Bone marrow (tissue), 2 donors: ENCODE measurements around the gene TMEM91.
"Not testable (repeated sequence)": the region's sequence is repeated elsewhere in the genome, so short reads cannot be mapped to it uniquely, and the experiment has no call there.

Source experiments
- DNase-seq, 2 donors: peaks; one replicate each; lab custom pipeline; 2025; lab: John Stamatoyannopoulos, UW

The TMEM91 gene

DNA sequence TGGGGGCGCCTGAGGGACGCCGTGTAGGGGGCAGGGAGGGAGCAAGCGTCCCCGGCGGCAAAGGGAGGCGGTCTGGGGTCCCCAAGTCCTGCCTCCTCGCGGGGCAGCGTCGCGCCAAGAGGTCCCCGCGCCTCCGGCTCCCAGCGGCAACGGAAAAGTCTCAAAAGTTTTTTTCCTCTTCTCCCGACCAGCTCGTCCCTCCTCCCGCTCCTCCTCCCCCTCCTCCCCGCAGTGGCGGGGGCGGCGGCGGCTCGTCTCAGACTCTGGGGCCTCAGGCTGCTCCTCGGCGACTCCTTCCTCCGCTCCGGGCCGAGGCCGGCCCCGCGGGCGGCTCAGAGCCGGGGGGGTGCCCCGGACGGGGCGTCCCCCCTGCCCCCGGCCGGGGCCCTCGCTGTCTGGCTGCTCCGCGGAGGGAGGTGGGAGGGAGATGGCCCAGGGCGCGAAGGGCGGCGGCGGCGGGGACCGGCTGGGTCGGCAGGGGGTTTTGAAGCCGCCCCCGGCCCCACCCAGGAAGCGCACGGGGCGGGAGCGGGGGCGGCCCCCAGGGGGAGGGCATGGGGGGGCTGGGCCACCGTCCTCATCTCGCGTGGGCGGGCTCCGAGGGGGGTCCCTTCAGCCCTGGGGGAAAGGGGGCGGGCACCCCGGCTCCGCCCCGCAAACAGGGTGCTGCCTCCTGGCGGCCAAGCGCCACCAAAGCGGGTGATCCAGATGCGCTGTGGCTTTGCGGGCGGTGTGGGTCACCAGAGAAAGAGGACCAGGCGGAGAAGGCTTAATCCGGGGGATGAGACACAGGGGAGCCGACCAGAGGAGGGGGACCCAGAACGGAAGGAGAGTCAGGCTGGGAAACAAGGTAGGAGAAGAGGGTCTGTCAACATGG is 22.6 kb upstream of the TMEM91 start, which contains the start of gene TGFB1:
TSS of gene TGFB1 (minus strand) at position 457 of the 877 bp plus-strand sequence. CDS start 878 bp downstream, outside the sequence.
- DNase-seq = peak; percentile 72 to 86

DNA sequence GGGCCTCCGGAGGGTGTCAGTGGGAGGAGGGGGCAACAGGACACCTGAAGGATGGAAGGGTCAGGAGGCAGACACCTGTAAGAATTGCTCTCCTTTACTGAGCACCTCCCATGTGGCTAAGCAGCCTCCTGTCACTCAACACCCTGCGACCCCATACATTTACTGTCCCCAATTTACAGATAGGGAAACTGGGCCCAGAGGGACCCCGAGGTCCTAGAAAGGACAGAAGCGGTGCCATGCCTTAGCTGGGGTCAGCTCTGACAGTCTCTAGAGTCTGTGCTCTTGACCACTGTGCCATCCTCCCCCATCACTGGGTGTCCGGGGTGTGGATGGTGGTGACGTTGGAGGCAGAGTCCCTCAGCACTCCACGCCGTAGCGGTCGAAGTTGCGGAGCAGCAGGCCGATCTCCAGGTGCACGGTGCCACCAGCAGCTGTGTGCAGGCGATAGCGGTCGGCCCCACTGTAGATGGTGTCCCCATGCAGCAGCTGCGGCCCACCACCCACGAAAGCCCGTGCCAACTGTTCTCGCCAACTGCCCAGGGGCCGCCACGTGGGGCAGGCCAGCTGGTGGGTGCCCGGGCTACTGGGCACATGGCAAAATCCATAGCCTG is 21.9 kb upstream of the TMEM91 start:
- no peak for DNase-seq

DNA sequence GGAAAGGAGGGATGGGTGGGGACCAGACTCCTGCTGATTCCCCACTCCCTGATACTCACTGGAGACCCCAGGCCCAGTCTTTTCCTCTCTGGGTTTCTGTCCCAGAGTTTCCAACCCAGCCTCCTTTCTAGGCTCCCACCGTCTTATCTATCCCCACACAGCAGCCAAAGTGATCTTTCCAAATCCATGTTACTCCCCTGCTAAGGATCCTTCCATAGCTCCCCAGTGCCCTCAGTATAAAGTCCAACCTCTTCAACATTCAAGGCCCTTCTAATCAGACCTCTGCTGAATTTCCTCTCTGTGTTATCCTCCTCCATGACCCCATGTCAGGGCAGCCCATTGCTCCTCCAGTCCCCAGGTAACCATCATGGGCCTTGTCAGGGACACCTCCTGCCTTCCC is 21.3 kb upstream of the TMEM91 start:
- no peak for DNase-seq

DNA sequence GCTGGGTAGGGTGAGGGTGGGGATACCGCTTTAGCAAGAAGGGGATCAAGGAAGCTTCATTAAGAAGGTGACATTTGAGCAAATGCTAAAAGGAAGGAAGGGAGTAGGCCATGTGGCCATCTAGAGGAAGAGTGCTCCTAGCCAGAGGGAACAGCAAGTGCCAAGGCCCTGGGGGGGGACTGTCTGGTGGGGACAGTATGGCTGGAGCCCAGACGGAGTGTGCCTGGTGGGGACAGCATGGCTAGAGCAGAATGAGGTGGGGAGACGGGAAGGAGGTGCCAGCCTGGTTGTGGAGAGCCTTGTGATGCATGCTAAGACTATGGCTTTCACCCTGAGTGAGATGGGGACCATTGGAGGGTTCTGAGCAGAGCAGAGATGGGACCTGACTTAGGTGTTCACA is 20.5 kb upstream of the TMEM91 start:
- DNase-seq = no peak

DNA sequence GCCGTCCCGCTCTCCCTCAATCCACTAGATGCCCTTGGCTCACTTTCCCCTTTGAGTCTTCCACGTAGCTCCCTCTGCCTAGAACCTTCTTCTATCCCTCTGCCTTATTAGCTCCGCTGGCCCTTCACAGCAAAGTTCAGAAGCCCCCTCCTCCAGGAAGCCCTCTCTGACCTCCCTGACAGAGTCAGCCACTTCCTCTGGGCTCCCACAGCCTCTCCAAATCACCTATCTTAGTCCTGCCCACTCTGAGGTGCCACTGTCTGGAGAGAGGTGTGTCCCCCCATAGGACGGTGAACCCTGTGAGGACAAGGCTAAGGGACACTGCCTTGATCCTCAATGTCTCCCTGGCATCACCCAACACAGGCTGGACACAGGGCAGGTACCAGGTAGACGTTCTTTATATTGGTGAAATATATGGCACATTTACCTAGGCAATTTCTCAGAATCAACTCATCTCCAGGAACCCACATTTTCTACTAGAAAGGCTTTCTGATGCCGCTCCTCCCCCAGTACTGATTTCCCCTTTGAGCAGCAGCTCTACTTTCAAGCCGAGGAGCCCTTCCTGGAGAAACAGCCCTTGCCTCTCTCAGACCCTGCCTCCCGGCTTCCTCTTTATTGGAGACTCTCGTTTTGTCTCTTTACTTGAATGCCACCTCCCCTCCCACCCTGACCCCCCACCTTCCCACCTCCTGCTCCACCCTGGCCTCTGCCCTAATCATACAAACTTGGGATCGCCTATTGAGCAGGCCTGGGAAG is 19.2 kb upstream of the TMEM91 start:
- DNase-seq = peak in 1 of 2 donors; percentile 45

DNA sequence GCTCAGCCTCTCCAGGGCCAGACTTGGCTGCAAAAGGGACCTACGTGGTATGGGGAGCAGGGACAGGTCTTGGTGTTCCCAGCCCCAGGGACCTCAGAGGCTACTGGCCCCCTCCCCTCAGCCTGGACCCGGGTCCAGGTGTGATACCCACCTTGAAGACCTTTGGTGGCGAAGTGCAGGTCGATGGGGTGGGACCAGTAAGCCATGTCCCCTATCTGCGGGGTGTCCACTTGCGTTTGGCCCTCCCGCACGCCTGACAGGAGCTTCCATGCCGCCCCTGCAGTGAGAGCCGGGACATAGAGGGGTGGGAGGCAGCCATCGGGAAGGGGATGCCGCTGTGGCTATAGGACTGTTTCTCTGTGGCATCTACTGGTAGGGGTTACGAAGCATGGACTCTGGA is 18.6 kb upstream of the TMEM91 start:
- no peak for DNase-seq

DNA sequence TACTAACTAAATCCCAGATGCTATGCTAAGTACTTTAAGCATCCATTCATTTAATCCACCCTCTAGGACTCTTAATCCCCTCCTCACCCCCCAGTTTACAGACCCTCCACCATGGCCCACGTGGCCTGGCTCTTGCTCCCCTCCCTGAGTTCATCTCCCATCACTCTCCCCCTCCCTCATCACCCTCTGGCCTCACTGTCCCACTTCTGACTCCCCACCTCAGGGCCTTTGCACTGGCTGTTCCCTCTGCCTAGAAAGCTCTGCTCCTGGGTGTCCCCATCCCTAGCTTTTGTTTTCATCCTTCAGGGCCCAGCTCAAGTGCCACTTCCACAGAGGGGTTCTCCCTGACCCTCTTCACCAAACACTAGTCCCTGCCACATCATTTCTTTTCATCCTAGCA is 16.6 kb upstream of the TMEM91 start:
- no peak for DNase-seq

DNA sequence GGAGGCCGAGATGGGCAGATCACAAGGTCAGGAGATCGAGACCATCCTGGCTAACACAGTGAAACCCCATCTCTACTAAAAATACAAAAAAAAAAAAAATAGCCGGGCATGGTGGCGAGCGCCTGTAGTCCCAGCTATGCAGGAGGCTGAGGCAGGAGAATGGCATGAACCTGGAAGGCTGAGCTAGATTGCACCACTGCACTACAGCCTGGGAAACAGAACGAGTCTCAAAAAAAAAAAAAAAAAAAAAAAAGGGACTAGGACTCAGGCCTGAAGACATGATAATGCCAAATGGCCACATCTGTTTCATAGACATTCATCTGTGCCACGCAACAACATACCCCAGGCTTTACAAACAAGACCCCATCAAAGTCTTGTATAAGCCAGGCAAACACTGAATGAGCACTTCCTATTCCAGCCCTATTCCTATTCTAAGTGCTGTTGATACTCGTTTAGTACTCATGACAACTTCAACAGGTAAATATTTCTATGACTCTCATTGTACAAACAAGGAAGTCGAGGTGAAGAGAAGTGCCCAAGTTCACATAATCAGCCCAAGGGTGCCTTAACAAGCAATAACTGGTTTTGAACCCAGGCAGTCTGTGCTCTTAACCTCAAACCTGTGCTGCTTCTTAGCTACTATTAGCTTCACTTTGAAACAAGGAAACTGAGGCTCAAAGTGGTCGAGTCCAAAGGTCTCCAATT is 14.0 kb upstream of the TMEM91 start:
- DNase-seq = no peak

DNA sequence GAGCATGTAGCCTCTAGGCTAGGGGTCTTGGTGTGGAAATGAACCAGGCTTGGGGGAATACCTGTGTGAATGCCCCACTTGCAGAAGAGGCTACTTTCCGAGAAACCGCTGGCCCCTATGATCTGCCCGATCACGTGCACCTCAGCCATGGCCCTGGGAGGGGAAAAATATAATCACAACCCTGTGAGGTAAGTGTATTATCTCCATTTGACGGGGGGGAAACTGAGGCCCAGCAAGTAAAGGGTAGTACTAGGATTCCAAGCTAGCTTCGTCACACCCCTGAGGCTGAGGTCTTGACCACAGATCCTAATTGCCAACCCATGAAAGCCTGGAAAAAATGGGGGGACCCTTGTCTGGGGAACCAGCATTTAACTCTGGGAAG is 13.0 kb upstream of the TMEM91 start:
- DNase-seq = no peak

DNA sequence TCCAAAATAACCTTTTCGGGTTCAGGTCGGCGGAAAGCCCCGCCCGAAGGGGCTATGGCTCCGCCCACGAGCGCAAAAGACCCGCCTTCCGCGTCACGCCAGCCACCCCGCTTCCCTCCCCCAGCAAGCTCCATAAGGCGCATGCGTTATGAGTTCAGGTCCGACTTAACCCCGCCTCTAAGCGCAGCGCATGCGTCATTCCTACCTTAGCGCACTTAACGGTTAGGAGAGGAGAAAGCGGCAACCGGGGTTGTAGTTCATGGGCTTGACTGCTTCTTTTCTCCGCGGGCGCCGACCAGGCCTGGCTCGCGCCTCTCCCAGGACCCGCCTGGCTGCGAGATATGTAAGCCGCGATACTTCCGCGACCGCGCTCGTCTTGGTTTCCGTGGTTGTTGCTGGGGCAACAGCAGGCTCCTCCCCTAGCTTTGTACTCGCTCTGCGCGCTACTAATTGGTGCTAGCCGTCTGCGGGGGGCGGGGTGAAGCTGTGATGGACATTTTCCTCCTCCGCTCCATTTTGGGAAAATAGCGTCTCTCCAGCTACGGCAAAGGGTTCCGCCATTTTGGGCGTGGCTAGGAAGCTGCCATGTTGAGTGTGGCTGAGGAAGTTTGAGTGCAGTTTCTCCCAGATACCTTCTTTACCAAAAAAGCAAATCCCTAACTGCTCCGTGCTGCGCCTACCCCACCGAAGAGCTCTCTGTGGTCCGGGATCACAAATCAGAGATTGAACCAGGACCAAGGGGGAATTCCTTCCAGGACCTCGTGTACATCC is 12.4 kb upstream of the TMEM91 start, which contains the start of gene B9D2:
TSS of gene B9D2 (minus strand) at position 397 of the 771 bp plus-strand sequence. CDS start 630 bp downstream, outside the sequence.
- peak; percentile 95 to 97 for DNase-seq

DNA sequence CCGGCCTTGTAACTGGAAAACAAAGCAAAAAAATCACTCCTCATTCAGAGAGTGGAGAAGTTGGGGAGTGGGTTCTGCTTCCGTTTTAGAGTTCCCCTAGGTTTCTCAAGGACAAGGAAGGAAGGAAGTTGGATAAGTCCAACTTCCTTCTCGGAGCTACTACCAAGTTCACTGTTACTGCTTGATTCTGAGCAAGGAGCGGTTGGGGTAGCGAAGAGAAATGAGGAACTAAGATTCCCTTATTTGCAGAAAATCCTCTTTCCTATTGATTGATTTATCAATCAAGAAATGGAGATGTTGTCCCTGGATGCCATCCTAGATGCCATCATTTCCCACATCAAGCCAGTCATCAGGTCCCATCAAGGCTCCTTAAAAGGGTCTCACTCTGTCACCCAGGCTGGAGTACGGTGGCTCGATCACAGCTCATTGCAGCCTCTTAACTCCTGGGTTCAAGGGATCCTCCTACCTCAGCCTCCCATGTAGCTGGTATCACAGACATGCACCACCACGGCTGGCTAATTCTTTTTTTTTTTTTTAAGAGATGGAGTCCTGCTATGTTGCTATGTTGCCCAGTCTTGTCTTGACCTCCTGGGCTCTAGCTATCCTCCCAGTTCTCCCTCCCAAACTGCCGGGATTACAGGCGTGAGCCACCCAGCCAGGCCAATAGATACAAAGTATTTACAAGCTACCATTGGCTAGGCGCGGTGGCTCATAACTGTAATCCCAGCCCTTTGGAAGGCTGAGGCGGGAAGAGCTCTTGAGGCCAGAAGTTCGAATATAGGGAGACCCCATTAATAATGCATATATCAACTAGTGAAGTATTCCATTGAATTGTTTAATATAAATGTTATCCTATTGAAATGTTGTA is 11.6 kb upstream of the TMEM91 start:
- DNase-seq = peak in 1 of 2 donors; percentile 57

DNA sequence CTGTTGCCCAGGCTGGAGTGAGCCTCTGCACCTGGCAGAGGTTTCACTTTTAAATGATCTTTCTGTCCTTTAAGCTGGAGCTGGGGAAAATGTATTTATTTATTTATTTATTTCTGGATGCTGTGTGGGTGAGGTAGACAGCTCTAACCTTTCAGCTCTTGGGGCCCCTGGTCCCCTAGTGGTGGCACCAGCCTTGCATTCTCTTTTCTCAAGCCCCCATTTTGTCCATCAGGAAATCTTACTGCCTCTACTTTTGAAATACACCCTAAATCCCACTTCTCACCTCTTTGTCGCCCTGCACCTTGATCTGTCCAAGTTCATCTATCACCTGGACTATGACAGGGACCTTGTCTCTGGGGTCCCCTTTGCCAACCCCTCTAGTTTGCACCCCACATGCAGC is 10.2 kb upstream of the TMEM91 start:
- DNase-seq = no peak

DNA sequence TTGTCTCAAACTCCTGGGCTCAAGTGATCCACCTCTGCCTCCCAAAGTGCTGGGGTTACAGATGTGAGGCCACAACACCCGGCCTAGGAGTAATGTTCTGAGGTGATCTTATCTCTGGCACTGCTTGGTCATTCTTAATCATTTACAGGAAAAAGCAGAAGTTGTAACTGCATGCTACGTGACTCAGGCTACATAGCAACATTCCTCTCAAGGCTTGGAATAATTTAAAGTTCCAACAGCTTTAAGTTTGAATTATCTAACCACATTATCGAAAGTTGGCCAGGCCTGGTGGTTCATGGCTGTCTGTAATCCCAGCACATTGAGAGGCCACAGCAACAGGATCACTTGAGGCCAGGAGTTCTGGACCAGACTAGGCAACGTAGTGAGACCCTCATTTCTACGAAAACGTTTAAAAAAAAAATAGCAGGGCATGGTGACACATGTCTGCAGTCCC is 8.5 kb upstream of the TMEM91 start:
- peak; percentile 29 to 67 for DNase-seq

DNA sequence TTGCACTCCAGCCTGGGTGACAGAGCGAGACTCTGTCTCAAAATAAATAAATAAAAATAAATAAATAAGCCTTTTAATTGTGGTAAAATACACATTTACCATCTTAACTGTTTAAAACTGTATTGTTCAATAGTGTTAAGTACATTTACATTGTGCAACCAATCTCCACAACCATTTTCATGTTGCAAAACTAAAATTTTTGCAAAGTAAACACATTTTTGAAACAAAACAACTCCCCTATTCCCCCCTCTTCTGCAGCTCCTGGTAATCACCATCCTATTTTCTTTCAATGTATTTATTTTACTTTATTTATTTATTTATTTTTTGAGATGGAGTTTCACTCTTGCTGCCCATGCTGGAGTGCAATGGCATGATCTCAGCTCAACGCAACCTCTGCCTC is 6.6 kb upstream of the TMEM91 start:
- DNase-seq = no peak

DNA sequence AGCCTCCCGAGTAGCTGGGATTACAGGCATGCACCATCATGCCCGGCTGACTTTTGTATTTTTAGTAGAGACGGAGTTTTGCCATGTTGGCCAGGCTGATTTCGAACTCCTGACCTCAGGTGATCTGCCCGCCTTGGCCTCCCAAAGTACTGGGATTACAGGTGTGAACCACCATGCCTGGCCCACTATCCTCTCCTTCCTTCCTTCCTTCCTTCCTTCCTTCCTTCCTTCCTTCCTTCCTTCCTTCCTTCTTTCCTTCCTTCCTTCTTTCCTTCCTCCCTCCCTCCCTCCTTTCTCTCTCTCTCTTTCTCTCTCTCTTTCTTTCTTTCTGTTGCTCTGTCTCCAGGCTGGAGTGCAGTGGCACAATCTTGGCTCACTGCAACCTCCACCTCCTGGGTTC is 5.2 kb upstream of the TMEM91 start:
- not testable (repeated sequence) for DNase-seq

DNA sequence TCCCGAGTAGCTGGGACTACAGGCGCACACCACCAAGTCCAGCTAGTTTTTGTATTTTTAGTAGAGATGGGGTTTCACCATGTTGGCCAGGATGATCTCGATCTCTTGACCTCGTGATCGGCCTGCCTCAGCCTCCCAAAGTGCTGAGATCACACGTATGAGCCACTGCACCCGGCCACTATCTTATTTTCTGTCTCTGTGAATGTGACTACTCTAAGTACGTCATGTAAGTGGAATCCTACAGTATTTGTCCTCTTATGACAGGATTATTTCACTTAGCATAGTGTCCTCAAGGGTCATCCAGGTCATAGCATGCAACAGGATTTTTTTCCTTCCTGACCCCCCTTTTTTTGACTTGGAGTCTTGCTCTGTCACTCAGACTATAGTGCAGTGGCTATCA is 4.8 kb upstream of the TMEM91 start:
- DNase-seq = no peak

DNA sequence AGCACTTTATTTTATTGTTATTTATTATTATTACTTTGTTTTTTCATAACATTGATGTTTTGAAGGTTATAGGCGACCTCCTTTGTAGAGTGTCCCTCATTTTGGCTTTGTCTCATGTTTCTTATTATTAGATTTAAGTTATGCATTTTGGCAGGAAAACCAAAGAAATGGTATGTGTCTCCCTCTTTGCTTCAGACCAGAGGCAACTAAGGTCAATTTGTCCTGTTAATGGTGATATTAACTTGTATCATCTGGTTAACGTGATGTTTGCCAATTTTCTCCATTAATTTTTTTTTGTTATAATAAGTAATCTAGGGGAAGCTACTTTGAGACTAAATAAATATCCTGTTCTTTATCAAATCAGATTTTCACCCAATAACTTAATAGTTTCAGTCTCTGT is 3.8 kb upstream of the TMEM91 start:
- no peak for DNase-seq

DNA sequence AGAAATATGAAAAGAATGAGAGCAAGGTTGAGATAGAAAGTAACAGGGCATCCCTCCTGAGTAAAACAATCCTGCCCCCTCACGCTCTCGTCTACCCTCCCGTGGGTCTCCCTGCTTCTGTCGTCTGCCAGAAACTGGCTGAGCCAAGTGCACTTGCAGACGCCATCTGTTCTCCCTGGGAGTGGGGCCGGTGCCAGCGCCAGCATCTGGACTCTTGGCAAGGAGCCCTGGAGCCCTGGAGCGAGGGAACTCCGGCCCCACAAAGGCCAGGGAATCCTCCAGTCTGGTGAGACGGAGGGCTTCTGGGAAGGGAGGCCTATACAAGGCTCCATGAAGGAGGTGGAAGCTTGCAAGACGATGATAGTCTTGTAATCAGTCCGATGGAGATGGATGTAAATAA is 2.3 kb upstream of the TMEM91 start:
- no peak for DNase-seq

DNA sequence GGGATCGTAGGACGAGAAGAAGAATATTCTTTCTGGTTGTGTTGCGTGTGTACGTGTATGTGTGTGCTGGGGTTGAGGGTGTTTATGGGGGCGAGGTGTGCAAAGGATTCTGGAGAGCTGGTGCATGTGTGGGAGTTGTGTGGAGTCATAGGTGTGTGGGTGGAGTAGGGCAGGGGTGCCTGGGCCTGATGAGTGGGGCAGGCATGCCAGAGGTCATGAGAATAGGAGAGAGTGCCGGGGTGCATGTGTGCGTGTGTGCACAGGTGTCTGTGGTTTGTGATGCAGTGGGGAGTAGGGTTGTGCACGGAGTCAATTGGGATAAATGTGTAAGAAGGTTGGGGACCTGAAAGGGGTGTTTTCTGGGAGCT is 649 bp downstream of the TMEM91 start:
- DNase-seq = no peak
